Type B pancreatic cell (in vitro differentiated cells): ENCODE data around the gene CAPN5. TPM values are rescaled to one million over a fixed set of nuclear protein-coding genes. Genes with fewer than 3 reads are reported as not detected.
"Not testable (repeated sequence)": the region's sequence is repeated elsewhere in the genome, so short reads cannot be mapped to it uniquely, and the experiment has no call there.

Experiments
- DNase-seq: peaks from one replicate; pipeline ENCODE4 v3.0.0; 2021; ENCODE audit warnings: mixed read lengths; ENCODE audit not compliant: unreplicated experiment; ENCODE audit errors: extremely low spot score
- H3K27ac Mint-ChIP-seq: 2 replicates; pipeline ENCODE4 v1.8.0; 2021; ENCODE audit warnings: mild to moderate bottlenecking, mixed read lengths
- H3K27me3 Mint-ChIP-seq: 2 replicates; pipeline ENCODE4 v1.8.0; 2021; ENCODE audit warnings: mixed read lengths
- H3K36me3 Mint-ChIP-seq: 2 replicates; pipeline ENCODE4 v1.8.0; 2021; ENCODE audit warnings: mixed read lengths
- H3K4me1 Mint-ChIP-seq: one replicate; pipeline ENCODE4 v1.8.0; 2021; ENCODE audit warnings: mixed read lengths; ENCODE audit not compliant: unreplicated experiment
- H3K4me3 Mint-ChIP-seq: 2 replicates; pipeline ENCODE4 v1.8.0; 2021; ENCODE audit warnings: mild to moderate bottlenecking, mixed read lengths
- H3K9me3 Mint-ChIP-seq: 2 replicates; pipeline ENCODE4 v1.8.0; 2021; ENCODE audit warnings: mixed read lengths
- CTCF ChIP-seq: fragments of 200-600 bp; sonication (generic); conservative IDR thresholded peaks from 2 replicates; pipeline ENCODE4 v1.5.0; 2021; ENCODE audit warnings: antibody characterized with exemption, mild to moderate bottlenecking
- total RNA-seq: library from RNA; stranded (reverse); gene quantifications from 2 replicates; pipeline ENCODE4 v1.2.1, GENCODE V29; 2021; ENCODE audit warnings: low replicate concordance

CAPN5 gene
- total RNA-seq, 1 donor from 2014 or later, result 18.8 TPM

GRCh38 chr11:77094841-77095365 lies 28.1 kb downstream of the CAPN5 start:
- Mint-ChIP-seq H3K4me1 (peaks cover 5% of the 10 kb centered on the region), H3K27ac (no peak overlapping the region), H3K9me3 (no peaks in the 10 kb centered on the region), H3K36me3 (no peaks in the 10 kb centered on the region), H3K4me3 (no peak overlapping the region), H3K27me3 (no peaks in the 10 kb centered on the region)
- DNase-seq, result no peak
- no peak for TF ChIP-seq CTCF

GRCh38 chr11:77095551-77096490 lies 29.1 kb downstream of the CAPN5 start:
- no peak for TF ChIP-seq CTCF
- no peak for DNase-seq
- Mint-ChIP-seq H3K27ac (no peak overlapping the region), H3K4me3 (no peak overlapping the region), H3K4me1 (peaks cover 5% of the 10 kb centered on the region), H3K9me3 (no peaks in the 10 kb centered on the region), H3K27me3 (no peaks in the 10 kb centered on the region), H3K36me3 (no peaks in the 10 kb centered on the region)

GRCh38 chr11:77096591-77097019 lies 29.8 kb downstream of the CAPN5 start:
- Mint-ChIP-seq H3K27me3 (no peaks in the 10 kb centered on the region), H3K4me1 (no peaks in the 10 kb centered on the region), H3K4me3 (no peak overlapping the region), H3K27ac (no peak overlapping the region), H3K36me3 (no peaks in the 10 kb centered on the region), H3K9me3 (no peaks in the 10 kb centered on the region)
- no peak for TF ChIP-seq CTCF
- DNase-seq, result no peak

- not testable (repeated sequence) for DNase-seq, H3K4me1 Mint-ChIP-seq, H3K9me3 Mint-ChIP-seq, H3K4me3 Mint-ChIP-seq, H3K27me3 Mint-ChIP-seq, H3K27ac Mint-ChIP-seq, H3K36me3 Mint-ChIP-seq
Measured at GRCh38 chr11:77097180-77097579, 30.4 kb downstream of the CAPN5 start.

GRCh38 chr11:77100166-77101042 lies 33.6 kb downstream of the CAPN5 start:
- TF ChIP-seq CTCF, result no peak
- Mint-ChIP-seq H3K27me3 (no peaks in the 10 kb centered on the region), H3K9me3 (no peaks in the 10 kb centered on the region), H3K4me1 (peaks cover 4% of the 10 kb centered on the region), H3K36me3 (no peaks in the 10 kb centered on the region), H3K27ac (no peak overlapping the region), H3K4me3 (no peak overlapping the region)
- DNase-seq, result no peak
